GM18502 (cell line): Measurements from ENCODE around the gene NR6A1.

ENCODE experiments used
- ATAC-seq: cut with Tn5 transposase; IDR thresholded peaks from one replicate; pipeline ENCODE4 v1.9.1; 2021; ENCODE audit warnings: mild to moderate bottlenecking; ENCODE audit not compliant: unreplicated experiment, poor library complexity

NR6A1 gene

DNA sequence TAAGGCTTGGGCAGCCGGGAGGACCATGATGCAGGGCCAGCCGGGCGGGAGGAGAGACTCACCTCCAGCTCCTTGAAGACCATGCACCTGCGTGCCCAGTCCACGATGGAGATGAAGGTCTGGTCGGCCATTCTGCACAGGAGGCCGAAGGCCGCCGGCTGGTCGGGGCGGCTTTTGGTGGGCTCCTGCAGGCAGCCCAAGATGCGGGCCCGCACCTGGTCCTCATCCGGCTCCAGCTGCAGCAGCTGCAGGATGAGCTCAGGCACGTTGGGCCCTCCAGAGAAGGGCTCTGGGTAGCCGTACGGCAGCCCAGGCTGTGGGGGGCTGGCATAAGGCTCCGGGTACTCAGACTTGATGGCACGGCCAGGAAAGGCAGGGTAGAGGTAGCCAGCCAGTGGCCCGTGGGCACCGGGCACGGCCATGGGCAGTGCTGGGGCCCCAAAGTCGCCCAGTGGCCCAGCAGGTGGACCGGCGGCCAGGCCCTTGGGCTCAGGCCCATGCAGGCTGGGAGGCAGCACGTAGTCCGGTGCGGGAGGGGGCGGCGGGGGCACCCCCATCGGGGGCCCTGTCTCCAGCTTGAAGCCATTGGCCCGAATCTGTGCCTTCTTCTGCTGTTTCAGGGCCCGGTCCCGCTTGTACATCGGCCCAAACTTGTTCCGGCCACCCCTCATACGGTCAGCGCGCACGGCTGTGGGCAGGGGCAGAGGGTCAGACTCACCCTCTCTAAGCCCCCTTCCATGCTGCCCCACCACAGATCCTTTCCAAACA, 270.9 kb downstream of the NR6A1 start:
- ATAC-seq, result no peak

DNA sequence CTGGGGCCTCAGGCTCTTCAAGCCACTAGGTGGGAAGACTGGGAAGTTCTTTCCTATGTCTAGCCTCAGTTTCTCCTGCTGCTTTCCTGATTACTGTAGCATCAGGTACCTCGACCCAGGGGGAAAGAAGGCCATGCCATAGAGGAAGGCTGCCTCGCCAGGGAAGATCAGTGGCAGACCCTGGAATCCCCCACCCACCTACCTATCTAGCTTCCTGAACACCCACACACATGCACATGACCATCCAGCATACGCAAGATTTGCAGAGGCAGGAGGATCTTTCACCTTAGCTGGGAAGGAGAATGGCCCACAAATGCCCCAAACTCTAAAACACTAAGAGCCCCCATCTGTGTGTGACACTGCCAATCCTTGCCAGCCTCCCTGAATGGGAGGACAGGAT, 271.9 kb downstream of the NR6A1 start:
- ATAC-seq, result no peak

DNA sequence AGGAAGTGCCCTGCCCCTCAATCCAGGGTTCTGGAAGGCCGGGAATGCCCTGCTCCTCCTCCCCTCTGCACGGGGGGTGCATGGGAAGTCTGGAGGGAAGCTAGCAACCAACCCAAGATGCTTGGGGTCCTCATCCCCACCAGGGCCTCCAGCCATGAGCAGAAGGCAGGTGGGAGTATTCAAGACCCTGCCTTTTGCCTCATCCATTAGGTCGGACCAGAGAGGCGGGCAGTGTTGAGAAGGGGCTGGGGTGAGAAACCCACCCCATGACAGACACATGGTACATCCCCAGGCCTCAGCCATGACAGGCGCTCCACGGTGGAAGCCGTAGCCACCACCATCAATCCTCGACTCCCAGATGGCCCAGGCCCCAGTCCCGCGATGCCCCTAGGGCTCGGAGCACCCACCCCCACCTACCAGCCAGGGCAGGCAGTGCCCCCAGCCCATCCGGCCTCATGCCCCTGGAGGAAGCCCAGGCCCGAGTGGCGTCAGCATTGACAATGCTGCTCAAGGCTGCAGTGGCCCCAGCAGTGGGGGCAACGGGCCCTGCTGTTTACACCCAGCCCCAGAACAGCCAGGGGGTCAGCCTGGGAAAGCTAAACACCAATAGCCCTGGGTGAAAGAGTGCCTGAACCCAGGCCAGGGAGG, 272.5 kb downstream of the NR6A1 start:
- no peak for ATAC-seq

DNA sequence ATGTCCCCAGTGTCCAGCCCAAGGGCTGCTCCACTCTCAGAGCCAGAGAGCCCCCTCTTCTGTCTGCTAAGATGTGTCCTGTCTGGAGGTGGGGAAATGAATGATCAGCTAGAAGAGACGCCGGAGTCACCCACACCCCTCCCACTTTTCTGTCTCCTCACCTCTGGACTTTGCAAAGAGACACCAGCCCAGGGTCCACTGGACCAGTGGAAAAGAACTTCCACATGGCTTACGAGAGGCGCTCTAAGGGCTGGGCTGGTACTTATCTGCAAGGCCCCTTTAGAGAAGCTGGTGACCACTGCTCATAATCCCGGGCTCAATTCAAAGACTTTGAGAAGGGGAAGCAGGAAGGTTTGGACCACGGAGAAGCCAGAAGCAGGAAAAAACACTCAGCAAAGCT, 273.1 kb downstream of the NR6A1 start:
- no peak for ATAC-seq

DNA sequence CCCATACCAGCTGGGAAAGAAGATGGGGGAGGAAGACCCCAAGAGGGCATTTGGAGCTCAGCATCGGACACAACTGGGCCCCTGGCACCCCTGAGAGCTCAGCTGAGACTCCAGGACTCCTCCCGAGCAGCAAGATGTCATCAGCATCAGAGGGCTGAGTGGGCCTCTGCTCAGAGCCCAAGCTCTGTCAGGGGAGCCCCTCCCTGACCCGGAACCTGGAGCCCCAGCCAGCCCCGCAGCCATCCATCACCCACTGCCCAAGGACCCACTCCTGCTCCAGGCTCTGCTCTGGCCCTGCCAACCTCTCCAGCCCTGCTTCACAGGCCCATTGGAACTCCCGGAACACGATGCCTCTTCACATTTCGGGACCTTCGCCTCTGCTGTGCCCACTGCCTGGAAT, 273.7 kb downstream of the NR6A1 start:
- ATAC-seq, result no peak

DNA sequence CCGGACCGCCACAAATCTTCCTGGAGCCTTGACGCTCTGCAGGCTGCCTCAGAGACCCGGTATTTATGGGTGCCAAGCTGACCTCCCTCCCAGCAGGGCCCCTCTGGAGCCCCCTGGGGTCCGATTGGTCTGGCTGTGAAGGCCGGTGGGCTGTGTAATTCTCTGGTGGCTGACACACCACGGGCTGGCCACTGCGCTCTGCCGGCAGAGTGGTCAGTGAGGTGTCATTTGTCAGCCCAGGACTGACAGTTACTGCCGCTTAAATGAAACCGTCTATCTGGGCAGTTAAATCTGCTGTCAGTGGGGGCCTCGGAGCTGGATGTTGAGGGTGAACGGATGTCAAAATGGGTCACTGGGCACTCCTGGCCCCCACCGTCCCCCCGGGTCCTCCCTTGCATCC, 274.6 kb downstream of the NR6A1 start:
- ATAC-seq, result no peak

DNA sequence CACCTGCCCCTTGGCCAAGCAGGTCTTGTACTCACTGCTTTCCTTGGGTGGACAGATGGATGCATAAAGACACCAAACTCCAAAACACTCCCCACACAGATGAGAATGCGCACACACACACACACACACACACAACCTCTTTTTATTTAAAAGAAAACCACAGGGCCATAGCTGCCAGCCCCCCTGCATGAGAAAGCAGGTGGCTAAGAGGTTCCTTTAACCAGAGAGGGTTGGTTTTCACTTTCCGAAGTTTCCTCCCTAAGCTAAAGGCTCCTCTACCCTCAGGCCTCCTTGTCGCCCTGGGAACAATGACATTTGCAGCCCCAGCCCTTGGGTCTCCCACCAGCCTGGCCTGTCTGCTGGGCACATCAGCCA, 275.0 kb downstream of the NR6A1 start:
- no peak for ATAC-seq

DNA sequence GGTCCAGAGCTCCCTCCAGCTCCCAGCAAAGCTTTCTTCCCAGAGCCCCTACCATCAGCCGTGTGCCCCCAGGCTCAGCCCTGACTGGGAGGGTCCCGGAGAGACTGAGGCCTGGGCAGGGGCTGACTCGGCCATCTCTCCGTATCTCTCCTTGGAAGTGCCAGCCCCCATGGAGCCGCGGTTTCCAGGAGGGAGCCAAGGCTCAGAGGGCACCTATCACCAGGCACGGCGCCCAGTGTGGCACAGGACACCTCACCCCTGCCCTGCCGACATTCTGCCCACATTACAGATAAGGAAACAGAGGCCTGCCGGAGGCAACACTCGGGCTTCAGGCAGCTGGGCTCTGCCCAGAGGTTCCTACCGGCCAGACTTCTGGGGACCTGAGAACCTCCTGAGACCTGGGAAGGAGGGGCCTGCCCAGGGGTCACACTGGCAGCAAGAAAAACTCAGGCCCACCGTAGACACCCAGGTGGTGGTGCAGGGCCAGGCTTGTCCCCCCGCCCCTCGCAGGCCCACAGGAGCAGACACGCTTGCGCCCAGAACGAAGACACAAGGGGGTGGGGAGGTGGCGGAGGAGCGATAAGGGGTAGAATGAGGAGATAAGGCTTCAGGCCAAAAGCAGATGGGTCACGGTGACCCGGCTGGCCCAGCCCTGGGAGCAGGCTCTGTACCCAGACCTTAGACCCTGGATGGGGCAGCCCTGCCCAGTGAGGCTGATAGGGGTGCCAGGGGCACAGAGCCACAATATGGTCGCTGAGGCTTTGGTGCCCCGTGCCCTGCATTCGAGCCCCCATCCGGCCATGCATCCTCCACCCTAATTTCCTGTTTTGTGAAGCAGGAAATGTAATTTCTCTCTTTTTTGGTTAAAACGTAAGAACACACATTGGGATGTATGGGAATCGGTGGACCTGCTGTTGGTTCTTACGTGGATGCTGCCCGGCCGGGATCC, 275.7 kb downstream of the NR6A1 start:
- ATAC-seq, result no peak

DNA sequence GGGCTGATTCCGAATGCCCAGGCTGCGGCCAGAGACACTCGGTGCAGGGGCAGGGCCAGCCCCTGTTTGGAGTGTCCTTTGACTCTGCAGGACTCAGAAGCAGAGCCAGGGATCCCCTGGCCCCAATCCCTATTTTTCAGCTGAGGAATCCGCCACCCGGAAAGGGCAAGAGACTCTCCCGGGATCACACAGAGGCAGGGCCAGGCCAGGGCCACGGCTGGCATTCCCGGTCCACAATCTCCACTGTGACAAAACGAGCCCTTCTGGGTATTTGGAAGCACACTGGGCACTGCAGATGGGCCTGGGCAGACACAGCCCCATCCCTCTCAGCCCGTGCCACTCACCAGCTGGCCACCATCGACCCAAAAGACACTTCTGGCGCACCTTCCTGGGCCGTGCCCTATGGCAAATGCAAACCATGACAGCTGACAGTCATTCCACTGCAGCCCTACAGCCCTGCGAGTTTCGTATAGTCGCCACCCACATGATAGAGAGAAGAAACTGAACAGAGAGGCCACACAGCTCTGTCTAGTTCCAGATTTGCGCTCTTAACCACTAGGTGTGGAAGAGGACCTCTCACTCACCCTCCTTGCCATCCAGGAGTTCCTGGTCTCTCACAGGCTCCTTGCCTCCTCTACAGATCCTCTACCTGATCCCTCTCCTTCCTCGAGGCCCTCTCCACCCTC, 277.2 kb downstream of the NR6A1 start:
- no peak for ATAC-seq

DNA sequence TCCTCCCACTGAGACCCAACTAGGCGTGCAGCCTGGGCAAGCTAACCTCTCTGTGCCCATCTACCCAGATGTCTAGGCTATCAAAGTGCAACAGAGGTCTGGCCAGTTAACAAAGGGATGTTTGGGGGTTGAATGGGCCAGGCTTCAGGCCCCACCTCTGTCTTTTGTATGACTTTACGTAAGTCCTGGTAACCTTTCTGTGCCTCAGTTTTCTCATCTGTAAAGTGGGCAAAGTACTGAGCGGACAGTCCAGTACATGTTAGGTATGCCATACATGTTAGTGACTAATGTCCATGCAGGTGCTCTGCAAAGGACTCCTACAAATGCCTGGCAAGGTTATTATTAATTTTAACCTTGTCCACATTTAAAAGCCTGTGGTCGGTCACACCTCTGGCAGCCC, 277.9 kb downstream of the NR6A1 start:
- ATAC-seq, result no peak

DNA sequence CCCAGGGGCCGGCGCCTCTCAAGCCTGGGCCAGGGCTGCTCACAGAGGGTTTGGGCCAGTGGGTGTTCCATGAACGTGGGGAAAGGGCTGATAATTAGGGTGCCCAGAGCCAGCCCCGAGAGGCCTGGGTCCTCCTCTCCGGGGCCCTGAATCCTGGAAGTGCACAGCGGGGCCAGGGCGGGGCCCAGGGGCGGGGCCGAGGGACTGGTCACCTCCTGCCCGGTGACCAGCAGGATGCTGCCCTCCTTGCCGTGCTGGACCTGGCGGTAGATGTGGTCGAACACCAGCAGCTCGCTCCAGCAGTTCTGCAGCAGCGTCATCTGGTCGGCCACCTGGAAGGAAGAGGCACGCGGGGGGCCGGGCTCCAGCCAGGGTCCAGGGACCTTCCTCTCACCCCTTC, 278.3 kb downstream of the NR6A1 start:
- no peak for ATAC-seq

DNA sequence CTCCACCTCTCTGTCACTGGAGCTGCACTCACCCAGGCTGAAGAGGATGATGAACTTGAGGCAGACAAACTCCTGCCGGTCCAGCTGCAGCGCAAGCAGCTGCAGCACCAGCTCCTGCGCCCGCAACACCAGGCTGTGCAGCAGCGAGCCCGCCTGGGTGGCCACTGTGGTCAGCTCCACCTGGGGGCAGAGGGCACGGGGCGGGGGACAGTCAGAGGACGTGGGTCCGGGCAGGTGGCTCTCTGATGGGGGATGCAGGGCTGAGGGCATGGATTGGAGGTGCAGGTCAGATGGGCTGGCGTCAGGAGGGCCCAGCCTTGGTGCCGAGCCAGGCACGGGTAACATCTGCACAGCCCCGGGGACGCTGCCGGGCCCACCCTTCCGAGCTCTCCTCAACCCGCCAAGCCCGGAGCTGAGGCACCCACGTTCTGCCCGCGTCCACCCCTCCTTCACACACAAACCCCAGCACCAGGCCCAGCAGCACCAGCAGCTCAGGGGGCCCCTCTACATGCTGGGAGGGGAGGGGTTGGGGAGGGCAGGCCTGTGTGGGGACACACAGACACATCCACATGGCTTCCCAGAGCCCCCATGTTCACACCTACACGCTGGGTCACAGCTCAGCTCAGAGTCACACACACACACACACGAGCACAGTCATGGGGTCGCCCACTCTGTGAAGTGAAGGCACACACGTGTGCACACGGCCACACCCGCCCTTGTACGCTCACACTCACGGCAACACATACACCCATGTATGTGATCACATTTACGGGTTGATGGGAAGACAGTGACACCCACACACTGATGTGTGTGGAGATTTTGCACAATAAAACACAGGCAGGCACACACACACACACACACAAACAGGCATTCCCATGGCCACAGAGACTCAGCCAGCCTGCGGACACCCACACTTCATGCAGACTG, 279.8 kb downstream of the NR6A1 start:
- ATAC-seq, result no peak

DNA sequence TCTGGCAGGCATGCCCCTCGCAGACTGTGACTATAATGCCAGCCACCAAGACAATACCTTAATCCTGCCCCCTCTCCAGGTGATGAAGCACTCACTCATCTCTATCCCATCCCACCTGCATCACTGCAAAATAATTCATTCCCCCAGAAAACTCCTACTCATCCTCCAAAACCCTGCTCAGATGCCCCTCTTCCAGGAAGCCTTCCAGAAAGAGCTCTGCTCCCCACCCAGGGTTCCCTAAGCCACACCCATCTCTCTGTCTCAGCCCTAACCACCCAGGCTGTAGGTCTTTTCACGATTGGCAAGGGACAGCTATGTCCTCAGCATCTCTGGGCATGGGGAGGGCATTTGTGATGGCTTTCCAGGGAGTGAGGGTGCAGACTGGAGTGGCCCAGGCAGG, 281.1 kb downstream of the NR6A1 start:
- no peak for ATAC-seq

DNA sequence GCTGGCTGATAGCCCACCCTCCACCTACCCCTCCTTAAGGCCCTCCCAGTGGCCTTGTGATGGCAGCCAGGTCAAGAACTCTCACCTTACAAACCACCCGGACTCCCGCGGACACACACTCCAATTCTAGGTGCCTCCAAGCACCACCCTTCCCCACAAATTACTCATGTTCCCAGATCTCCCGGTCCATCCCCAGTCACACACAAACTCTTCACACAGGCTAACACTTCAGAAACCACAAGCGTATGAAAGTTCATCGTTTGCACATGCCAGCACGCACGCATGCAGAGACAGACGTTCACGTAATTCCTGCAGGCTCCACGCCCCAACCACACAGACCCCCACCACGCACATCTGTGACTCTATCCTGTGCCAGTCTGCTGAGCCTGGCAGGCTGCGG, 281.9 kb downstream of the NR6A1 start:
- ATAC-seq, result no peak

DNA sequence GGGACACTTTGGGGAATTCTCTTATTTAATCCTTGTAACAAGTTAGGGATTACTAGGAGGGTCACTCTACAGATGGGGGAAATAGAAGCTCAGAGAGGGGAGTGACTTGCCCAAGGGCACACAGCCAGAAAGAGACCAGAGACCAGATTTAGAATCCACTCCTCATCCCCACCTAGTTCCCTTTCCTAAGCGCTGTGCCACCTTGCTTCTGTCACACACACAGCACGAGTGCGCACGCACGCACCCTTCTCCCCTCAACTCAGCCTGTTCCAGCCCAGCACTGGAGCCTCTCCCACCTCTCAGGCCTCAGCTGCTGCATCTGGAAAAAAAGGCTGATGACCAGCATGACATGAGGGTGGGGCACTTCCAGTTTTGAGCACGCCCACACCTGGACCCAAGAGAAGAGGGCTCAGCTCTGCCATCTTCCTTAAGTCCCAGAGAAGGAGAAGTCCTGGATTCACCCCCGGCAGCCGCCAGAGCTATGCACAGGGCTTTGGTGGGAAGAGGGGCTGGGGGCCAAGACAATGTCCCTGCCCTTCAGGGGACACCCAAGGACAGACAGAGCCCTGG, 282.4 kb downstream of the NR6A1 start:
- no peak for ATAC-seq

DNA sequence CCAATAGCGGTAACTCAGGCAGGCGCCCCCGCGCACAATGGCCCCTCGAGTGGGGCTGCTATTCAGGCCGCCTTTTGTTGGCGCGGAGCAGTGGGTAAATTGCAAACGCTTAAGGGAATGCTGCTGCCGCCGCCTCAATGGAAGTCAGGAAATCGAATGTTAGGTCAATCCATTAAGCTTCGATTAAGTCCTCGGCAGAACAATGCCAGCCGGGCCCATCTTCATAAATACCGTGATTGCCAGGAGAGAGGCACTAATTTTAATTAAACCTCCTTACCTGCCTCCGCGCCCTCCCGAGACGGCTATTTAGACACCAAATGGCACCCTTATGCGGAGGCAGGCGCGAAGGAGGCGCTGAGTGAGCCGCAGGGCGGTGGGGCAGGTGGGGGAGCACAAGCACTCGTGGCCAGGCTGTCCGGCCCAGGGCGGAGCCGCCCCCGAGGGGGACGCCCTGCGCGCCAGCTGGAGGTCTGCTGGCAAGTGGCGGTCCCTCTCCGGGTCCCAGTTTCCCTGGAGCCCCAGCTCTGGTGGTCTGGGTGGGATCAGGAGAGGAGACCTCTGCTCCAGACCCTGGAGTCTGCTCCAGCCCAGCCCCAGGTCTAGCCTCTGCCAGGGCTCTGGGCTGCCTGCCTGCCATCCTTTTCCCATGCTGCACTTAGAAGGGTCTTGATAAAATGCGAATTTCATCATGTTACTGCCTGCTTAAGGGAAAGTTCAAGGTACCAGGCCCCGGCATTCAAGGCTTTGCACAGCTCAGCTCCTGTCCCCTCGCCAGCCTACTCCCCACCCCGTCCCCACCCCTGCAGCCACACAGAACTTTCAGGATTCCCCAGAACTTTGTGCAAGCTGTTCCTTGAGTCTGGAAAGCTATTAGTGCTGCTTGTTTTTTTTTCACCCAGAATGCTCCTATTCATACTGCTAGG, 283.6 kb downstream of the NR6A1 start:
- no peak for ATAC-seq

DNA sequence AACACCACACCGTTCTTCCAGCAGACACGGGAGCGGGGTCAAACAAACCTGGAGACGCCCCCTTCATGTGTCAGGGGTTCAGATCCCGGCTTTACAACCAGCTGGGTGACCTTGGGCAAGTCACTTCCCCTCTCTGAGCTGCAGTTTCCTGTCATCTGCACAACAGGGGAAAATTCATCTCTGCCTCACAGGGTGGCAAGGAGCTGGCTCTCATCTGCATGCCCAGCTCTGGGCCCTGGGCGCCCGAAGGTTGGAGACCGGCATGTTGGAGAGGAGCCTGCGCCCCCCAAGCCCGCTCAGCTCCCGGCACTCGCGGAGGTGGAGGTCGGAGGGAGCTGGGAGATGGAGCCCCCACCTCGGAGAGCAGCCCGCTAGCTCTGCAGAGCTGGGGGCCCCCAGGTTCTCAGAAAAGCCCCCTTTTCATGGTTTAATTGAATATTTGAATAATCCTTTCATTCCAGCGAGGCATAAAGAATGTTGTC, 284.3 kb downstream of the NR6A1 start:
- no peak for ATAC-seq

DNA sequence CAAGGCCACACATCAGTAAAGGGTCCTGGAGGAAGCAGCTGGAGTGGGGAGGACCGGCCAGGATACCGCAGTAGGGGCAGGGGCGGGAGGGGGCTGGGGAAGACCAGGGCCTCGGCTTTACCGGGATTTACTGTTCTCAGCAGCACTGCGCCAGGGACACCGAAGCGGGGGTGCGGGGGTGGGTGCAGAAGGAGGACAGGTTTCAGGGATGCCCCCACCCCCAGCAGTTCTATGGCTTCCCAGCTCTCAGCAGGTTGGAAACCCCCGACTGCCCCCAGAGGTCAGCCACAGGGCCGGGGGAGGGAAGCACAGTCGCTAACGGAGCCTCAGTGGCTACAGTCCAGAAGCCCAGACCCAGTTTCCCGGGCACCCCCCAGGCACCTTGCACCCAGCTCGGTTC, 285.2 kb downstream of the NR6A1 start:
- no peak for ATAC-seq
